Prostate gland (tissue), 2 donors: ENCODE results near the gene ELP5. TPM values are rescaled to one million over a fixed set of nuclear protein-coding genes. Genes with fewer than 3 reads are reported as not detected.

Source experiments
- DNase-seq: peaks from one replicate; pipeline ENCODE4 v3.0.0-alpha.2; 2019; ENCODE audit warnings: low spot score
- H3K27ac ChIP-seq, 2 donors: fragments of 200-600 bp; sonication (generic); 2 replicates each; pipeline ENCODE4 v1.5.1; 2017 to 2019
- H3K27me3 ChIP-seq: fragments of 200-600 bp; sonication (generic); replicated peaks from 2 replicates; pipeline ENCODE4 v1.5.1; 2019; ENCODE audit not compliant: insufficient read depth
- H3K36me3 ChIP-seq, 2 donors: fragments of 200-600 bp; sonication (generic); 1 replicate in 1 of 2; 2 replicates in 1 of 2; pipeline versions ENCODE4 v1.5.1 to v1.8.1; 2017 to 2019
- H3K4me1 ChIP-seq: fragments of 200-600 bp; sonication (generic); replicated peaks from 2 replicates; pipeline ENCODE4 v1.5.1; 2019
- H3K4me3 ChIP-seq, 2 donors: fragments of 200-600 bp; sonication (generic); 2 replicates each; pipeline ENCODE4 v1.5.1; 2017 to 2019
- H3K9me3 ChIP-seq: fragments of 200-600 bp; sonication (generic); 2 replicates; pipeline ENCODE4 v1.5.1; 2017
- CTCF ChIP-seq, 4 experiments: fragments of 200-600 bp in 2 of 4; fragments of 450-650 bp in 2 of 4; sonication (generic) in 2 of 4; IDR thresholded peaks; 1 replicate in 3 of 4; 2 replicates in 1 of 4; pipeline ENCODE4 v1.5.1; 2016 to 2019; ENCODE audit warnings: antibody characterized with exemption in 4 of 4, mild to moderate bottlenecking in 2 of 4, moderate library complexity in 2 of 4
- POLR2A ChIP-seq: fragments of 450-650 bp; IDR thresholded peaks from one replicate; pipeline ENCODE4 v1.6.1; 2016; ENCODE audit warnings: antibody characterized with exemption, mild to moderate bottlenecking
- POLR2AphosphoS5 ChIP-seq: sonication (generic); formaldehyde crosslinking; IDR thresholded peaks from one replicate; pipeline ENCODE4 v1.6.1; 2017; ENCODE audit warnings: antibody characterized with exemption
- WGBS: methylation state at CpG from one replicate; pipeline ENCODE4 v1.1.5; 2018; 5-methylcytosine and 5-hydroxymethylcytosine counted together
- intact Hi-C: fragments of 100-400 bp; cut with DNase I; formaldehyde crosslinking; loops from one replicate; pipeline ENCODE4 v1.14.2; 2022
- total RNA-seq, 2 donors: library from RNA; depleted of rRNA; stranded (reverse); fragments of >200 nt; gene quantifications; one replicate each; pipeline ENCODE4 v1.1.0, GENCODE V29; 2016

Gene ELP5
- total RNA-seq, 2 donors from 2014 or later: 50.1 to 65.2 TPM

GRCh38 chr17:7215652-7216180 is 36.3 kb upstream of the ELP5 start:
- H3K27ac ChIP-seq: peak overlapping the region; percentile 49 to 67
- H3K4me1 ChIP-seq: peaks cover 10% of the 10 kb centered on the region
- WGBS: 17% methylated on average over 10 of the region's 10 CpGs
- no peak for TF ChIP-seq POLR2AphosphoS5
- TF ChIP-seq POLR2A: no peak
- no peak for TF ChIP-seq CTCF (IDR thresholded peaks at IDR 0.05)
- DNase-seq: no peak
- H3K36me3 ChIP-seq: no peaks in the 10 kb centered on the region
- H3K4me3 ChIP-seq: no peak overlapping the region
- no peaks in the 10 kb centered on the region for H3K27me3 ChIP-seq
- no peaks in the 10 kb centered on the region for H3K9me3 ChIP-seq
- intact Hi-C loops: no loop called here

- peak overlapping the region; percentile 32 to 46 for H3K4me3 ChIP-seq
- H3K4me1 ChIP-seq: peaks cover 18% of the 10 kb centered on the region
- H3K27ac ChIP-seq: peak overlapping the region; percentile 60 to 67
Observed at GRCh38 chr17:7216242-7217112, 35.5 kb upstream of the ELP5 start.

DNA sequence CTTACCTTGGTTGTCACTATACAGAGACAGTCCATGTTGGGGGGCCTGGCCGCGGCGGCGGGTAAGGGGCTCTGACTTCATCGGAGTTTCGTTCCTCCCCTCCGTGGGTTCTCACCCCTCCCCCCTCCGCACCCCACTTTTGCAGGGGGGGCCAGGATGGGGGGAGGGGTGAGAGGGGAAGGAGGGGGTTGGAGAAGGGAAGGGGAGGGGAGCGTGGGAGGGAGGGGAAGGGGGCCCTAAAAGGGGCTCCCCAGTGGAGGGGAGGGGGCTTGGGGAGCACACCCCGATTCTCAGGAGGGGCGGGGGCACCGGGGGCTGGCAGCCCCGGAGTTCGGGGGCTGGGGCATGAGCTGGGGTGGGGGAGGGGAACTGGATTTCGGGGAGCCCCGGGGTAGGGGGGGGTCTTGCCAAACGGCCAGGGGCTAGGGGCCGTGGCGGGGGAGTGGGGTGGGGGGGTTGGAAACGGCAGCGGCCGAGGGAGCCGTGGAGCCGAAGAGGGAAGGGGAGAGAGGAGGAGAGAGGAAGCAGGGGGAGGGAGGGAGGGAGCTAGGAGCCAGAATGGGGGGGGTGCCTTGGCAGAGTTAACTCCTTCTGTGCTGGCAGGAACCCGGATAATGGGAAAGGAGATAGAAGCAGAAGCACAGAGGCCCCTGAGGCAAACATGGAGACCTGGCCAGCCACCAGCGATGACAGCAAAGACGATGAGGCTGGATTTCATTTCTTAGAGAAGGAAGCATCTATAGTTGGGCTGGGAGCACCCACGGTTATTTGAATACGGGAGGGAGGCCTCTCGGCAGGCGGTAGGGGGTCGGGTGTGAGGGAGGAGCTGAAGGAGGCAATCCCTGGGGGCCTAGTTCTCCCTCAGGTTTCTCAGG is 34.7 kb upstream of the ELP5 start:
- no peak for DNase-seq
- H3K9me3 ChIP-seq: no peaks in the 10 kb centered on the region

More at GRCh38 chr17:7216242-7217112, 35.5 kb upstream of the ELP5 start:
- TF ChIP-seq CTCF (IDR thresholded peaks at IDR 0.05): no peak
- TF ChIP-seq POLR2AphosphoS5: no peak
- TF ChIP-seq POLR2A: no peak
- intact Hi-C loops: no loop called here
- no peaks in the 10 kb centered on the region for H3K27me3 ChIP-seq
- H3K36me3 ChIP-seq: no peaks in the 10 kb centered on the region
- WGBS: 12% methylated on average over 7 of the region's 7 CpGs
- DNase-seq: no peak
- H3K9me3 ChIP-seq: no peaks in the 10 kb centered on the region

GRCh38 chr17:7218166-7218565 is 33.8 kb upstream of the ELP5 start:
- Histone ChIP-seq H3K27ac (peak overlapping the region; percentile 60 to 67), H3K36me3 (peaks cover 0 to 4% of the 10 kb centered on the region in 2 donors), H3K4me1 (peaks cover 18% of the 10 kb centered on the region), H3K27me3 (no peaks in the 10 kb centered on the region), H3K4me3 (peak overlapping the region in 1 of 2 donors; percentile 46), H3K9me3 (no peaks in the 10 kb centered on the region)
- DNase-seq: no peak
- TF ChIP-seq POLR2A (no peak), CTCF (IDR thresholded peaks at IDR 0.05) (no peak), POLR2AphosphoS5 (no peak)
- intact Hi-C loops: no loop called here
- WGBS: 53% methylated on average over 6 of the region's 6 CpGs

More for the DNA sequence above, 34.7 kb upstream of the ELP5 start:
- intact Hi-C loops: no loop called here
- under 1% methylated on average over 24 of the region's 32 CpGs for WGBS
- H3K4me3 ChIP-seq: peak overlapping the region; percentile 32 to 46
- H3K27ac ChIP-seq: peak overlapping the region; percentile 60 to 67
- no peaks in the 10 kb centered on the region for H3K36me3 ChIP-seq
- no peak for TF ChIP-seq POLR2AphosphoS5
- TF ChIP-seq CTCF (IDR thresholded peaks at IDR 0.05): no peak
- TF ChIP-seq POLR2A: no peak
- H3K4me1 ChIP-seq: peaks cover 18% of the 10 kb centered on the region
- no peaks in the 10 kb centered on the region for H3K27me3 ChIP-seq
